NCI-H2196 treated with DMSO at 0.1 percent for 48 hours (cell line): ENCODE results near the gene UNC80.

Experiments used
- DNase-seq: peaks from one replicate; lab custom pipeline; 2025; ENCODE audit not compliant: unreplicated experiment; lab: John Stamatoyannopoulos, UW

Gene UNC80

DNA sequence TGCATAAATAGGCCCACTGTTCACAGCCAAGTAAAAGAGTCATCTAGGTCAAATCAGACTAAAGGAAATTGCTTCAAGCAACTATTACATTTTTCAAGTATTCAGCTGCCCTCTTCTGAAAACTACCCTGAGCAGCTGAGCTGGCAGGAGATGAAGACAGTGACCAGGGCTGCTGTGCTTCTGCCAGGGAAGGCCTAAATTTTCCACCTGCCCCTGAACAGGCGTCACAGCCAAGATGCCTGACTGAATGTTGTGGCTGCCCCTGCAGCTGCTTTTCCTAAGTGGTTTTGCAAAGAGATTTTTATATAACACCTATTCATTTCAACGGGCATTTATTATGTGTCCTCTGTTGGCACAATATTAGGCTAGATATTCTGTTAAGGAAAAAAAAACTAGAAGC lies 134.1 kb downstream of the UNC80 start:
- no peak for DNase-seq

DNA sequence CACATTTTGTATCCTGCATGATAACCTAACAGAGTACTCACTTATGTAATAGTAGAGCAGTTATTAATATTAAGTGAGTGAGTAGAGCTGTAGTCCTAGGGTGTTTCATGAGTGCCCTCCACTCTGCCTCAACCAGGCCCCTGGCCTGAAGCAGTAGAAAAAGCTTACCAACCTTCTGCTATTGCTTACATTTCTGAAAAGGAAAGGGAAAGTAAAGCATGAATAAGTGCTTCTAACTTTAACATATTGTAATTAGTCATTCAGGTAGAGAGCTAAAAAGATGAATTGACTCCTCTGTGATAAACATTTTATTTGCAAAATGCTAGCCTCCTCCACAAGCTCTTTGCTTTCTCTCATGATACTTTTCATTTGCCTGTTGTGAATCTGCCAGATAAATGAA lies 136.1 kb downstream of the UNC80 start:
- DNase-seq = no peak

DNA sequence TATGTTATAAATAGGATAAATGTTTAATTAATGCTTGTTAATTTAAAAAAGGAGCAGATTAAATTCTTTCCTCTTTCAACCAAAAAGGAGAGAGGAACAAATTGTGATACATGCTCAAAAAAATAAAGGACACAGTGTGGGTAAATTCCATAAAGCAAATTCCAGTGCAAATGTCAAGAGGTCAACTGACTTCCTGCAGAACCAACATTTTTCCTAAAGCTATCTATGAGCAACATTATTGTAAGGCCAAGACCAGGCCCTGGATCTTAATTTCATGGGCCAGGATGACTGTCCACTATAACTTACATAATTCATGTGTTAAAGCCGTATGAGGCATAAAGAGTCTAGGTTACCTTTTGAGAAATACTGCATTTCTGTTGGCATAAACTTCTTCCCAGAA lies 136.9 kb downstream of the UNC80 start:
- DNase-seq = no peak

DNA sequence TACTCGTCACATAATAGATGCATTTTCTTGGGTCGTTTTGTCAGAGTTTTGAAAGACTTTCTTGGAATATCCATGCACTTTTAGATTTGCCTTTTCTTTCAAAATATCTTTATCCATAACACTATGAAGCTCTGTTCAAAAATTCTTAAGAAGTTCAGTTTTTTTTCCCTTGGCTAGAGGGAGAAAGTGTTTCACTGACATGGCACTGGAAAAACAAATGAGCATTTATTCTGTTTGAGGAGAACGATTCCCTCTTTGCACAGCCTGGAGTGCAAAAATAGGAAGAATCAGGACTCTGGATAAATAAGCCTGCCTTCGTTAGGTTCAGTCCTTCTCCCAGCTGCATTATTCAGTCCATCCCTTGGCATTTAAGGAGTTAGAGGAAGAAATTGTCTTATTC lies 139.9 kb downstream of the UNC80 start:
- DNase-seq = no peak

DNA sequence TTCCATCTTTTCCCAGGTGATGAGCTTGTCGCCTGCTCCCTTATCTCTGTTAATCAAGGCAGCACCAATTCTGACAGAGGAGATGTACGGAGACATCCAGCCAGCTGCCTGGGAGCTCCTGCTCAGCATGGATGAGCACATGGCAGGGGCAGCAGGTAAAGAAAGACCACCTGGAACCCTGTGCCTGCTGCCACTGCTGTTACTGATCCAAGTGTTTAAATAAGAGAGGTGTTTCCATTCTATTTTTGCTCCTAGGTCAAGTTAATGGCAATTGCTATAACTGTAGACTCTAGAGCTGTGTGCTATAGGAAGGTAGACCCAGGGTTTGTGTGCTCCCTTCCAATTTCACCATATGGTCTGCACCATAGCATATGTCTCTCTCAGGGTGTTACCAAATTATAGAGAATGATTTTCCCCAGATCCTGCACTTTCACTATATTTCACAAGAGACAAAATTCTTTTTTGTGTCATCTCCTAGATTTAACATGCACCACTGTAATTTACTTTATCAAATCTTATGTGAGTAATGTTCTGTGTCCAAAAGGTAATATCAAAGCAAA lies 142.2 kb downstream of the UNC80 start:
- DNase-seq = no peak

DNA sequence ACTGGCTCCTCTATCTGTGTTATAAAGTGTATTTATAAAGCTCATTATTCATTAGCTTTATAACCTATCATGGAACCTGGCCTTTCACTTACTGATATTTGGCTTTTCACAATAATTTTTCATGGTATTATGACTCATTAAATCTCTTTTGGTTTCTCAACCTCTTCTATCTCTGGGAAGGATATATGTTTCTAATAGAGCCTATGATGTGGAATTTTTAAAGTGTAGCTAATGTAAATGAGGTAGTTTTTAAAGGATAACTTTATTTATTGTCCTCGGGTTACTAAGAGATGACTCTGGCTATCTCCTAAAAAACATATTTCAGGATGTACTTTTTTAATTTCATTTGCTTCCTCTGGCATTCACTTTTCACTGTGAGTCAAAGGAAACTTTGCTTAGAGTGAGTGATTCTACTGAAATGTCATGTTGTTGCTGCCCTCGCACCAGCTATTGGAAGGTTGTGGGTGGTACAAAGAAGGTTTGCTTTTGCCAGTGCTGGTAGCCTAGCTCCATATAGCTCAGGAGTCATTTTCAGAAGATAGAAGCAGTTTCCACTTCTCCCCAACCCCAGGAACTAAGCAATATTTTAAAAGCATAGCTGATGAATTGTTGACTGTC lies 145.6 kb downstream of the UNC80 start:
- no peak for DNase-seq

DNA sequence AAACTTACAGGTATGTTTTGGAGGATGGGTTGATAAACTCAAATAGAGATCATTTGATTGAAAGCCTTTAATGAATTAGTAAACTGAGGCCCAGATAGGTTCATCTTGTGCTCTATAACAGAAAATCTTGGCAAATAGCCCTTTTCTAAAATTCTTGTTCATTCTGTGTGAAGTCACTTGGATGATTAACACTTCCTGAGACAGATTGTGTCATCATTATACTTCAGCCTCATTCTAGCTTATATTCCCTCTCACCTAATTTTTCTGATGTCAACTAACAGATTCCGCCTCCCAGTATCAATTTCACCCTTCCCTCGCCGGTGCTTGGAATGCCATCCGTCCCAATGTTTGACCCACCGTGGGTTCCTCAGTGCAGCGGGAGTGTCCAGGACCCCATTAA lies 146.6 kb downstream of the UNC80 start:
- no peak for DNase-seq

DNA sequence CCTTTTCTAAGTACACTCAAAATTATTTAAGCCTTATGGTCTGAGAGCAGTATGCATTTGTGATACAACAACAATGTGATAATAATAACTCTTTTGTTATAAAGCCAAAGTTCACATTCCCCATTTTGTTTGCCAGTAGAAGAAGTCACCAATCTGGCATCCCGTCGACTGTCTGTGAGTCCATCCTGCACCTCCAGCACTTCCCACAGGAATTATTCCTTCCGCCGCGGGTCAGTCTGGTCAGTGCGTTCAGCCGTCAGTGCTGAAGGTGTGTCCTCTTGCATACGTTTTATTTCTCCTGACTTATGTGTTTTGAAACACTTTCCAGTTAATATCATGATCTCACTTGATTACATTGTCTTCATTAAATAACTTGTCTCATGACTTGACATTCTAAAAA lies 150.5 kb downstream of the UNC80 start:
- DNase-seq = no peak

DNA sequence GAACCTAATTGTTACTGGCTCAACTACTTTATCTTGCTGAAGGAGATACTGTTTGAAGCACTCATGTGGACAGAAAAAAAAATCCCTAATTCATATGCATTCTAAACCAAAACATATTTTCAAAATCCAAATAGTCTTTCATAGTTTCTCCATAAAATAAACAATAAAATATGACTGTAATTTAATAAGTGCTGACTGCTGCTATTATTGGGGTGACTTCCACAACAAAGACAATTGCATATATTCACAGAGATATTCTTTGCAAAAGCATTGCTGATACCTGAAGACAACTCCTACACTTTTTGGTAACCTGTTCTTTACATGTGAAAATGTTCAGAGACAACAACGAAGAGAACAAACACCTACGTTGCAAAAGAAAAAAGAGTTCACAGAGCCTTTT lies 157.7 kb downstream of the UNC80 start:
- DNase-seq = no peak

DNA sequence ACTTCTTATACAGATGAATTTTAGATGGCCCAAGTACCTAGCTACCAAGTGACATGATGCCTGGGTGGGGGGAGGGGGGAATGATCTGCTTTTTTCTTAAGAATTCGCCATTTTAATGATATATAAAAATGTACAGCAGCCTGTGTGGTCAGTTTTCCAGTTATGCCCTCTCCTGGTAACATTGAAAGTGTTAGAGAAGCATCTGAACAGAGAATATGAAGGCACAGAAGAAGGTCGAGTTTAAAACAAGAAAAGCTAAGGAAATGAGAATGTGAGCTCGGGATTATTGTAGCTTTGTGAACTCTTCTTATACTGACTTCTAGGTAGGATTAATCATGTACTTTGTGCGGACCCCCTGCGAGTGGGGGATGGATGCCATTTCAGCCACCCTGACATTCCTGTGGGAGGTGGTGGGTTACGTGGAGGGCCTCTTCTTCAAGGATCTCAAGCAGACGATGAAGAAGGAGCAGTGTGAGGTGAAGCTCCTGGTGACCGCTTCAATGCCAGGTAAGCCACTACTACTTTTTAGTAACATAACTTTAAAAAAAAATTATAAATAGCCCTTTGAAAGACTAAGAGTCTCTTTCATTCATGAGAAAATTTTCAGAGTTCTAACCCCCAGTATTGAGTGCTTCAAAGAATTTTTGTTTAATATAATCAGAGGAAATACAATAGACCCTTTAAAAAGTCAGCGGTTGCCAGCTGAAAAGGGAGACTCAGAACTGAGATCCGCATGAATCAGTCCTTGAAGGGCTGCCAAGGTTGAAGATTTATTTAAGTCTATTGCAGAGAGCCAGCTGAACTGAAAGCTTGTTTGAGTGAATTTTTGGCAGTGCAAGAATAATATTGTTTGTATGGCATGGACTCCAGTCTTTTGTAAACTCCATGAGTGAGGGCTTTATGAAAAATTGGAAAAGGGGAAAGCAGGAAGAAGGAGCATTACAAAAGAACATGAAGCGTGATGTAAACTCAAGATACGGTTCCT lies 162.2 kb downstream of the UNC80 start:
- DNase-seq = no peak

DNA sequence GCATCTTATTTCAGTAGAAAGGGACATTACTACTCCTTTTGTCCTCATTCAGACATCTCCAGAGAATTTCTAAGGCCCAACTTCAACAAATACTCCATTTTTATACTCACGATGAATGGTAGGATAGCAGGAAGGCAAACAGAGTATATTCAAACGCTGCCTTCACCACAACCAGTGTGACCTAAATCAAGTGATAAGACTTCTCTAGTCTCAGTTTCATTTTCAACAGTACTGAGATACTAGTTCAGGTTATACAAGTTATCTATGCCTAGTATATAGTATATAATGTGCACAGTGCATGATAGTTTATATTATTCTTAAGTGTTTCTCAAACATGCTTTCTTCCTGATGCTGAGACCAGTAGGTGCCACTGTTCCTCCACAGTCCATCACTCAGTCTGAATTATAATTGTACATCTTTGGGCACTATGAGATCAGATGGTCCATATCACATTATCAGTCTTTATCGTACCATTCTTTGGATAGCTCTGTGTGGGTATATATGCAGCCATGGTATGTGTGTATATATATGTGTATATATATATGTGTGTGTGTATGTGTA lies 164.6 kb downstream of the UNC80 start:
- DNase-seq = no peak

DNA sequence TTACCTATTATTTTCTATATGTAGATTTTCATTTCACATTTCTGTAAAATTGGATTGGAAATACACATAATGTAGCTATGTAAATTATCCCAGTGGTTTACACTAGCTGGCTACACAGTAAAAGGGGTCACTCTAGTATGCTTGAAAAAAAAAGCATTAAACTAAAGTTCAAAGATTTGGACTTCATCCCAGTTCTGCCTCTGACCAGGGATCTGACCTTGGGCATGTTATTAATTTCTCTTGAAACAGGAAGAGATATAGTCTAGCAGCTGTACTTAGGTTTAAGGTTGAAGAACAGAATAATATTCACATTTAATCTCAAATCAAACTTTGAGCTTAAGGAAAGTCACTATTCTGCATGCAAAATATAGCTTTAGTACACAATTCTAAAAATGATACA lies 166.3 kb downstream of the UNC80 start:
- DNase-seq = no peak

DNA sequence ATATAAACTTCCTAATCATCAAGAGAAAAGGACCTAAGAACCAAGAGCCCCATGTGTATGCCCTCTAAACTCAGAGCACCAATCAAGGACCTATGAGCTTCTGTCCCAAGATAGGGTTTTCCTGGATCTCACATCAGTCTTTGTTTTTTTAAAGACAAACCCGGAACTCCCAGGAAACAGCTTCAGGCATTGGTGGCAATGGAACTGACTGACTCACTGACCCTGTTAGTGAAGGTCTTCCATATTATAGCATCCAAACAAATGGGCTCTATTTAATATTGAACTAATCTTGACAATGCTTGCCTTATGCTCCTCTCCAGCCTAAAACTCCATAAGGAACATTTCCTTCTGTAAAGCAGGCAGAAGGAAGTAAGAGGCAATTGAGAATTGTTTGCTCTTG lies 167.3 kb downstream of the UNC80 start:
- DNase-seq = no peak

DNA sequence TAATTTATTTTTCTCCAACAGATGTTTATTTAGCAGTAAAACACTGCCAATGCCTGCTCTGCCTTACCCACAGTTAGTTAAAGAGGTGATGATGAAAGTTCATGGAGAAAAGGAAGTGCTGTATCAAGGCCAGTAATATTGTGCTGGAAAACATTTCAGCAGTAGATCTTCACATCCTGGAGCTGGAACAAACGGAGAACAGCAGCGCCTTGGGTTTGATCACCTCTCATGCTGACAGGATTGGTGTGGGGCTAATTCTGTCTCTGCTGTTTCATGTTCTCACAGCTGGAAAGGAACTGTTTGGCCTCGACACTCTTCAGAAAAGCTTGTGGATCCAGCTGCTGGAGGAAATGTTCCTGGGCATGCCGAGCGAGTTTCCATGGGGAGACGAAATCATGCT lies 169.3 kb downstream of the UNC80 start:
- no peak for DNase-seq

DNA sequence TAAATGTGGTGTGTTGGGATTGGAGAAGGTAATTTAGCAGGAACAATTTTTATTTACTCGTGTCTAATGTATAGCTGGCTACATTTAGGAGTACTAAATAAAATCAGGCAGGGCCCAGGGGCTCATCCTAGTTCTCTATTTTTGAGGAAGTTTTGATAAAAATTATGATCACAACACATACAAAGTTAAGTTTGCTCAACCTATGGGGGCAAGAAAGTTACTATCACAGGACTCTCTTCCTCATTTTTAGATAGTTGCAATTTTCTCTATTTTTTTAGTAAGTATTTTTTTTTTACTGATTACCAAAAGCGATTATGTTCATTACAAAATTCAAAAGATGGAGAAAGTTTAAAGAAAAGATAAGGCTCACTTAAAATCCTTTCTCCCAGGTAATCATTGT lies 170.8 kb downstream of the UNC80 start:
- DNase-seq = no peak

DNA sequence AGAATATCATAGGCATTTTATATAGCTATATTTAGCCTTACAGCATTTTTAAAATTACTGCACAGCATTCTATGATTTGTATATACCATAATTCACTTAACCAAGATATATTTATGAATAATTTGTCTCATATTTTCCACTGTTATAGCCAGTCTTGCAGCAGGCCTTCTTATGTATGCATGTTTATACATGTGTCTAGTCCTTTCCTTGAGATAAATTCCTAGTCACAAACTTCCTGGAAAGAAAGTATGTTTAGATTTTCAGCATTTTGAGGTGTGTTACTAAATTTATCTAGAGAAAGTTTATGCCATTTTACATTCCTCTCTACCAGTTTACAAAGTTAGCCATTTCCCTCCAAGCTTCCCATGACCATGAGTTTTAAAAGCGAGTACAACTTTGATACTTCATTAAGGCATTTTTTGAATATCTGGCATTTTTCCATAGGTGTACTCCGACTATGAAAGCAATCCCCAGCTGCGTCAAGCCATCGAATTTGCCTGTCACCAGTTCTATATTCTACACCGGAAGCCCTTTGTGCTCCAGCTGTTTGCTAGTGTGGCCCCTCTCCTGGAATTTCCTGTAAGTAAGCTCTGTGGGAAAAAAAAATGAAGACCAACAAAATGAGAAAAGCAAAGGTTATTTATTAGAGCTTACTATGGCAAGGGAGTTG lies 171.4 kb downstream of the UNC80 start:
- no peak for DNase-seq

DNA sequence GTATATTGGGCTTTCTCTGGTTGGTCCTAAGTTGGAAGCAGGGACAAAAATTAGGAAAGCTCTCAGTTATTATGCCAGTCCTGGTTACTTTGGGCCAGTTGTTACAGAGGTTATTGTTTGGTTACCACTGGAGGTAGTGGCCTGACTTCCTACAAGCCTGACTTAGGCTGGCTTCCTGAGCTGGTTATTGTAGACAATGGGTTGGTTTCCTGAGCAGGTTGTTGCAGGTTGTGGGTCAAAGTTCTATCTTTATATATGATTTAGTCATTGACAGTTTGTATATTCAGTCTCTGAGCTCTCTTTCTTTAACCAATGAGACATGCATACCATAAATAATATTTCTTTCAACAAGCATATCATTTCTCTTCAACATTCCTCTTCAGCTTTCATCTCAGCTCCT lies 172.1 kb downstream of the UNC80 start:
- DNase-seq = no peak

DNA sequence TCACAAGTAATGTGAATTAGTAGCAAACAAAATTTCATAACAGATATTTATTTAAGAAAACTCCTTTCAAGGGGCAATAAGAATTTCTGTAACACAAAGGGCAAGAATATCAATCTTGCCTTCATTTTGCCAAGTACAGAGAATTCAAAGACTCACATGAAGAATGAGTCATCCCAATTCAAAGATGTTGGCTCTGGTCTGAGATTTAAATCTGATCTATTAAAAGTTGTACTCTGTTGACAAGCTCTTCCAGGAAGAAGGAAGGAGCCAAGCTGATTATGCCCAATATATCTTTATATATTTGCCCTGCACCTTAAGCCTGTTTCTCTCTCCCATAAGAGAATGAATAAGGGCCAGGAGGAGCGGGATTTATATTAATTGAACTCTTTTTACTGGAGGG lies 174.9 kb downstream of the UNC80 start:
- DNase-seq = no peak

DNA sequence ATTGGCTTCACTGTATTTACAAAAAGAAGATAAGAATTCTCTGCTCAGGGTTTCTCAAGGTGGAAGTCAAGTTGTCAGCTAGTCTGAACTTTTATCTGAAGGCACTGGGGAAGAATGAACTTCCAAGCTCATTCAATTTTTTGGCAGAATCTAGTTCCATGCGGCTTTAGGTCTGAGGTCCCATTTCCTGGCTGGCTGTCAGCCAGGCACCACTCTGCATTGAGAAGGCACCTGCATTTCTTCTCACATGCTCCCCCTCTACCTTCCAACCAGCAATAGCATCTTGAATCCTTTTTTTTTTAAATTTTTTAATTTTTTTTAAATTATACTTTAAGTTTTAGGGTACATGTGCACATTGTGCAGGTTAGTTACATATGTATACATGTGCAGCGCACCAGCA lies 184.6 kb downstream of the UNC80 start:
- no peak for DNase-seq

DNA sequence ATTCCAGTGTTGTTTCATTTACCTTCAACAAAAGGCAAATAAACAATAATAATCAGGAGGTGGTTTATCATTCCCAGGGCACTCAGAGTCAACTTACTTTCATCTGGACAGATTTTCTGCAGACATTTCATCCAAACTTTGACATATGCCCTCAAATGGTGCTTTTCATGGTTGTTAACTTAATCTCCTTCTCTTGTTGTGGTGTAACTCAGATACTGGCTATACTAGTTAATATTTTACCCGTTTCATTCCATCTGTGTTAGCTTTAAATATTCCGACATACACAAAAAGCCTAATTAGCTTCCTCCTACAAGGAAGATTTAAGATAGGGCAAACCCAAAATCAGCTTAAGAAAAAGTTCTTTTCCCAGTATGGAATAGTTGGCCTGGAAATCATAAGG lies 186.4 kb downstream of the UNC80 start:
- no peak for DNase-seq

DNA sequence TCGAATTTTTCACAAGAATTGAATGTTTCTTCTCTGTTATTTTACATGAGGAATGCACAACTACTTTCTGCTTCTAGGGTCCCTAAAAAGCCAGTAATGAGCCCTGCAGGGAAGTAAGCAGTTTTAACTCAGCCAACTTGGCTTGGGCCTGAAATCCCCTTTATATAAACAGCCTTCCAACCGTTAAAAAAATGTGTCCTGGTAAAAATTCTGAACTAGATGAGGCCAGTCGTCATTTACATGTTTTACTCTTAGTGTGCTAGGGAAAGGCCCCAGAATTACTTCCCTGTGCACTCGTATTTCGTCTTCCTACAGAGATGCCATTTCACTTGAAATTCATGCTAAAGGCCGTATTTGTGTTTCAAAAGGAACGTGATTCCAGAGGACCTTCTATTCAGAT lies 188.4 kb downstream of the UNC80 start:
- no peak for DNase-seq
